Measurements from ENCODE around the gene TMCC1. TPM values are rescaled to one million over a fixed set of nuclear protein-coding genes. Genes with fewer than 3 reads are reported as not detected.

TMCC1 gene
- polyA plus RNA-seq, 1 experiment = 14.4 TPM

- no peak for DNase-seq (ENCODE audit: low read depth)
- no peak overlapping the region for H3K4me3 ChIP-seq (ENCODE audit: low read depth, low read length)
- POLR2A ChIA-PET = no interaction called here
- CTCF ChIA-PET = interaction anchor here (1.1 to 1.3 kb wide), 2 partner anchors 207 to 317 kb away, joined by 3 to 5 read pairs; no protein-coding TSS in a partner anchor
- H3K27me3 ChIP-seq (ENCODE audit: control insufficient read depth, insufficient read depth, low read length) = no peaks in the 10 kb centered on the region
- TF ChIP-seq CTCF (IDR thresholded peaks at IDR 0.05; ENCODE audit: insufficient read depth, low read depth, low read length) = no peak
- no peaks in the 10 kb centered on the region for H3K36me3 ChIP-seq (ENCODE audit: control insufficient read depth, insufficient read depth, low read length)
Measured at GRCh38 chr3:129617381-129618185, 275.9 kb downstream of the TMCC1 start.

GRCh38 chr3:129616713-129617112, 276.8 kb downstream of the TMCC1 start:
- Histone ChIP-seq H3K4me3 (ENCODE audit: low read depth, low read length) (no peak overlapping the region), H3K36me3 (ENCODE audit: control insufficient read depth, insufficient read depth, low read length) (no peaks in the 10 kb centered on the region), H3K27me3 (ENCODE audit: control insufficient read depth, insufficient read depth, low read length) (no peaks in the 10 kb centered on the region)
- POLR2A ChIA-PET = no interaction called here
- CTCF ChIA-PET = interaction anchor here (0.7 to 1.3 kb wide), 3 partner anchors 27 to 208 kb away, joined by 4 to 5 read pairs (median 4); no protein-coding TSS in a partner anchor
- DNase-seq (ENCODE audit: low read depth) = peak; percentile 19
- TF ChIP-seq CTCF (IDR thresholded peaks at IDR 0.05; ENCODE audit: insufficient read depth, low read depth, low read length) = no peak

- Histone ChIP-seq H3K36me3 (ENCODE audit: control insufficient read depth, insufficient read depth, low read length) (no peaks in the 10 kb centered on the region), H3K27me3 (ENCODE audit: control insufficient read depth, insufficient read depth, low read length) (no peaks in the 10 kb centered on the region), H3K4me3 (ENCODE audit: low read depth, low read length) (no peak overlapping the region)
- CTCF ChIA-PET = interaction anchor here (0.7 to 1.3 kb wide), 2 partner anchors 26 to 125 kb away, joined by 4 read pairs; no protein-coding TSS in a partner anchor
- TF ChIP-seq CTCF (IDR thresholded peaks at IDR 0.05; ENCODE audit: insufficient read depth, low read depth, low read length) = no peak
- POLR2A ChIA-PET = no interaction called here
- DNase-seq (ENCODE audit: low read depth) = no peak
Measured at GRCh38 chr3:129616291-129616690, 277.2 kb downstream of the TMCC1 start.

GRCh38 chr3:129615751-129616281, 277.7 kb downstream of the TMCC1 start:
- no peak for DNase-seq (ENCODE audit: low read depth)
- CTCF ChIA-PET = interaction anchor here (0.7 to 1.3 kb wide), 2 partner anchors 26 to 125 kb away, joined by 4 read pairs; no protein-coding TSS in a partner anchor
- no peaks in the 10 kb centered on the region for H3K27me3 ChIP-seq (ENCODE audit: control insufficient read depth, insufficient read depth, low read length)
- no peaks in the 10 kb centered on the region for H3K36me3 ChIP-seq (ENCODE audit: control insufficient read depth, insufficient read depth, low read length)
- POLR2A ChIA-PET = no interaction called here
- TF ChIP-seq CTCF (IDR thresholded peaks at IDR 0.05; ENCODE audit: insufficient read depth, low read depth, low read length) = no peak
- no peak overlapping the region for H3K4me3 ChIP-seq (ENCODE audit: low read depth, low read length)

- H3K36me3 ChIP-seq (ENCODE audit: control insufficient read depth, insufficient read depth, low read length) = no peaks in the 10 kb centered on the region
Measured at GRCh38 chr3:129614927-129615363, 278.6 kb downstream of the TMCC1 start.

More at GRCh38 chr3:129614927-129615363, 278.6 kb downstream of the TMCC1 start:
- ChIA-PET CTCF (no interaction called here), POLR2A (no interaction called here)
- no peak for TF ChIP-seq CTCF (IDR thresholded peaks at IDR 0.05; ENCODE audit: insufficient read depth, low read depth, low read length)
- Histone ChIP-seq H3K4me3 (ENCODE audit: low read depth, low read length) (no peak overlapping the region), H3K27me3 (ENCODE audit: control insufficient read depth, insufficient read depth, low read length) (no peaks in the 10 kb centered on the region)
- no peak for DNase-seq (ENCODE audit: low read depth)
